Glutamatergic neuron (in vitro differentiated cells): ENCODE results near the gene KRT6A. TPM values are rescaled to one million over a fixed set of nuclear protein-coding genes. Genes with fewer than 3 reads are reported as not detected.

Source experiments
- DNase-seq: peaks from one replicate; pipeline ENCODE4 v3.0.0; 2022
- H3K27ac Mint-ChIP-seq: one replicate; pipeline ENCODE4 v1.8.0; 2020; ENCODE audit warnings: mild to moderate bottlenecking, mixed read lengths, inconsistent platforms; ENCODE audit not compliant: unreplicated experiment
- H3K27me3 Mint-ChIP-seq: one replicate; pipeline ENCODE4 v1.8.0; 2020; ENCODE audit warnings: mild to moderate bottlenecking, moderate library complexity, mixed read lengths, inconsistent platforms; ENCODE audit not compliant: unreplicated experiment
- H3K36me3 Mint-ChIP-seq: one replicate; pipeline ENCODE4 v1.8.0; 2020; ENCODE audit warnings: mild to moderate bottlenecking, mixed read lengths, inconsistent platforms; ENCODE audit not compliant: unreplicated experiment
- H3K4me1 Mint-ChIP-seq: one replicate; pipeline ENCODE4 v1.8.0; 2020; ENCODE audit warnings: mild to moderate bottlenecking, low read depth, mixed read lengths, inconsistent platforms; ENCODE audit not compliant: unreplicated experiment
- H3K4me3 Mint-ChIP-seq: one replicate; pipeline ENCODE4 v1.8.0; 2020; ENCODE audit warnings: mild to moderate bottlenecking, mixed read lengths, inconsistent platforms; ENCODE audit not compliant: unreplicated experiment
- H3K9me3 Mint-ChIP-seq: one replicate; pipeline ENCODE4 v1.8.0; 2020; ENCODE audit warnings: mild to moderate bottlenecking, moderate library complexity, mixed read lengths, inconsistent platforms; ENCODE audit not compliant: unreplicated experiment
- CTCF ChIP-seq: fragments of 200-600 bp; sonication (generic); IDR thresholded peaks from one replicate; pipeline ENCODE4 v1.5.0; 2021; ENCODE audit not compliant: partially characterized antibody, unreplicated experiment
- total RNA-seq: library from RNA; stranded (reverse); fragmentation: NEBNext Ultra II Directional; extraction: Animal tissue kit (Norgen Biotek cat#: 25700); gene quantifications from one replicate; pipeline ENCODE4 v1.2.1, GENCODE V29; 2021; ENCODE audit not compliant: unreplicated experiment

Gene KRT6A
- total RNA-seq, 1 donor from 2014 or later, result not detected

- Mint-ChIP-seq H3K27ac (no peak overlapping the region), H3K36me3 (no peaks in the 10 kb centered on the region), H3K4me3 (no peak overlapping the region), H3K4me1 (no peaks in the 10 kb centered on the region), H3K9me3 (peaks cover 5% of the 10 kb centered on the region), H3K27me3 (peaks cover 6% of the 10 kb centered on the region)
- DNase-seq, result no peak
- TF ChIP-seq CTCF, result no peak
Measured at GRCh38 chr12:52532636-52533035, 39.6 kb upstream of the KRT6A start.

GRCh38 chr12:52531566-52532300, 38.7 kb upstream of the KRT6A start:
- Mint-ChIP-seq H3K4me3 (no peak overlapping the region), H3K27me3 (peaks cover 6% of the 10 kb centered on the region), H3K27ac (no peak overlapping the region), H3K36me3 (no peaks in the 10 kb centered on the region), H3K4me1 (no peaks in the 10 kb centered on the region), H3K9me3 (peaks cover 5% of the 10 kb centered on the region)
- DNase-seq, result no peak
- no peak for TF ChIP-seq CTCF

GRCh38 chr12:52530905-52531304, 37.8 kb upstream of the KRT6A start:
- H3K27ac Mint-ChIP-seq, result no peak overlapping the region
- peaks cover 5% of the 10 kb centered on the region for H3K9me3 Mint-ChIP-seq
- peaks cover 3% of the 10 kb centered on the region for H3K27me3 Mint-ChIP-seq
- TF ChIP-seq CTCF, result no peak
- no peaks in the 10 kb centered on the region for H3K36me3 Mint-ChIP-seq
- DNase-seq, result no peak
- no peaks in the 10 kb centered on the region for H3K4me1 Mint-ChIP-seq
- H3K4me3 Mint-ChIP-seq, result no peak overlapping the region

- H3K4me1 Mint-ChIP-seq, result no peaks in the 10 kb centered on the region
- H3K27ac Mint-ChIP-seq, result no peak overlapping the region
- peaks cover 3% of the 10 kb centered on the region for H3K27me3 Mint-ChIP-seq
- no peaks in the 10 kb centered on the region for H3K36me3 Mint-ChIP-seq
- peaks cover 5% of the 10 kb centered on the region for H3K9me3 Mint-ChIP-seq
- no peak for DNase-seq
- TF ChIP-seq CTCF, result no peak
- H3K4me3 Mint-ChIP-seq, result no peak overlapping the region
Measured at GRCh38 chr12:52530366-52530765, 37.3 kb upstream of the KRT6A start.

- H3K27me3 Mint-ChIP-seq, result peaks cover 3% of the 10 kb centered on the region
Measured at GRCh38 chr12:52529846-52530245, 36.8 kb upstream of the KRT6A start.

More at GRCh38 chr12:52529846-52530245, 36.8 kb upstream of the KRT6A start:
- H3K9me3 Mint-ChIP-seq, result peaks cover 5% of the 10 kb centered on the region
- no peak for DNase-seq
- no peak for TF ChIP-seq CTCF
- no peak overlapping the region for H3K4me3 Mint-ChIP-seq
- no peaks in the 10 kb centered on the region for H3K4me1 Mint-ChIP-seq
- no peak overlapping the region for H3K27ac Mint-ChIP-seq
- H3K36me3 Mint-ChIP-seq, result no peaks in the 10 kb centered on the region
